Endothelial cell of umbilical vein (primary cell): ENCODE data around the gene BMPR1B.

Source experiments
- CTCF ChIP-seq, 2 donors: IDR thresholded peaks; 1 replicate in 1 of 2; 2 replicates in 1 of 2; pipeline ENCODE4 v1.5.1; 2011; ENCODE audit warnings: low read length in 2 of 2, mild to moderate bottlenecking in 2 of 2, moderate library complexity in 2 of 2, control low read depth in 1 of 2, inconsistent platforms in 1 of 2, low read depth in 1 of 2; ENCODE audit not compliant: insufficient read depth in 1 of 2; ENCODE audit errors: extremely low read depth in 1 of 2
- EZH2 ChIP-seq: IDR thresholded peaks from 2 replicates; pipeline ENCODE4 v1.6.1; 2012; ENCODE audit warnings: borderline replicate concordance, low read depth, mild to moderate bottlenecking, moderate library complexity, low read length, inconsistent platforms; ENCODE audit not compliant: severe bottlenecking
- GATA2 ChIP-seq: IDR thresholded peaks from 2 replicates; pipeline ENCODE4 v1.7.0; 2011; ENCODE audit warnings: low read depth, mild to moderate bottlenecking, moderate library complexity, mixed read lengths, low read length; ENCODE audit not compliant: insufficient read length, insufficient read depth
- MAX ChIP-seq: IDR thresholded peaks from 2 replicates; pipeline ENCODE4 v1.6.1; 2011; ENCODE audit not compliant: insufficient read depth, insufficient read length
- MYC ChIP-seq: IDR thresholded peaks from one replicate; pipeline ENCODE4 v1.6.1; 2011; ENCODE audit warnings: mild to moderate bottlenecking, low read depth, low read length
- POLR2A ChIP-seq: IDR thresholded peaks from 2 replicates; pipeline ENCODE4 v1.6.1; 2012; ENCODE audit warnings: low read depth, mild to moderate bottlenecking, control low read depth, low read length
- POLR2AphosphoS5 ChIP-seq: IDR thresholded peaks from 2 replicates; pipeline ENCODE4 v1.6.1; 2012; ENCODE audit warnings: low read depth, mild to moderate bottlenecking, control low read depth, low read length, moderate library complexity; ENCODE audit not compliant: insufficient read depth

- TF ChIP-seq CTCF (IDR thresholded peaks at IDR 0.05; ENCODE audit: extremely low read depth in 1 of 2, insufficient read depth in 1 of 2, low read depth in 1 of 2, low read length in 2 of 2) (no peak), MYC (no peak), MAX (no peak), POLR2A (no peak), POLR2AphosphoS5 (no peak), EZH2 (no peak), GATA2 (no peak)
Measured at GRCh38 chr4:95073646-95074045, 315.9 kb downstream of the BMPR1B start.
